Measurements from ENCODE around the gene WDR33. TPM values are rescaled to one million over a fixed set of nuclear protein-coding genes. Genes with fewer than 3 reads are reported as not detected.

Gene WDR33
- total RNA-seq, 1 donor from 2014 or later: 93.0 TPM

DNA sequence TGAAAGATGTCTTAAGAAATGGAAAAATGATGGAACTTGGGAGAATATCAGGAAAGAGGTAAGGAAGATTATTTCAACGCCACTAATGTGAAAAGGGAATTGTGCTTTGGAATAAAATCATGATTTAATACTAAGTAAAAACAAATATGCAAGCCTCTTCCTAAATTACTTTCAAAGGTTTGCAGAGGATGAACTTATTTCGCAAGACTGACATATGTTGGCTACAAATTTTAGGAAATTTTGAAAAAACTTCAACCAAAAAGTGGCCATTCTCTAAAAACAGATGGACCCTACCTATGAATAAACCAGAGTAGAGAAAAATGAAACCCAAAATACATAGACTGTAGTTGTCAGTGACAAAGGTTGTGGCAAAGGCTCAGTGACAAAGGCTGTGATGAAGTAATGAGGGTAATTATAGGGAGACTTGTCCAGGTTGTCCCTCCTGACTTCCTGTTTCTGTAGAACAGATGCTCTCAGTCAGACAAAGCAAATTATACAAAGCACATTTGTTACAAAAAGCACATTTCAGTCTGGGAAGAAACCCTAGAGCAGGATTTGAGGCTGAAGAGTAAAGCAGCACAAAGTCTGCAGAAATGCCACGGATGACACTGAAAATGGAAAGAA lies 70.2 kb downstream of the WDR33 start:
- no peak for ATAC-seq (ENCODE audit: low read depth)
- TF ChIP-seq, protein P1, sequence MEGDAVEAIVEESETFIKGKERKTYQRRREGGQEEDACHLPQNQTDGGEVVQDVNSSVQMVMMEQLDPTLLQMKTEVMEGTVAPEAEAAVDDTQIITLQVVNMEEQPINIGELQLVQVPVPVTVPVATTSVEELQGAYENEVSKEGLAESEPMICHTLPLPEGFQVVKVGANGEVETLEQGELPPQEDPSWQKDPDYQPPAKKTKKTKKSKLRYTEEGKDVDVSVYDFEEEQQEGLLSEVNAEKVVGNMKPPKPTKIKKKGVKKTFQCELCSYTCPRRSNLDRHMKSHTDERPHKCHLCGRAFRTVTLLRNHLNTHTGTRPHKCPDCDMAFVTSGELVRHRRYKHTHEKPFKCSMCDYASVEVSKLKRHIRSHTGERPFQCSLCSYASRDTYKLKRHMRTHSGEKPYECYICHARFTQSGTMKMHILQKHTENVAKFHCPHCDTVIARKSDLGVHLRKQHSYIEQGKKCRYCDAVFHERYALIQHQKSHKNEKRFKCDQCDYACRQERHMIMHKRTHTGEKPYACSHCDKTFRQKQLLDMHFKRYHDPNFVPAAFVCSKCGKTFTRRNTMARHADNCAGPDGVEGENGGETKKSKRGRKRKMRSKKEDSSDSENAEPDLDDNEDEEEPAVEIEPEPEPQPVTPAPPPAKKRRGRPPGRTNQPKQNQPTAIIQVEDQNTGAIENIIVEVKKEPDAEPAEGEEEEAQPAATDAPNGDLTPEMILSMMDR (IDR thresholded peaks at IDR 0.05): no peak
- no peak overlapping the region for H3K4me3 Mint-ChIP-seq
- peaks cover 55% of the 10 kb centered on the region for H3K36me3 Mint-ChIP-seq (ENCODE audit: low read depth)
- DNase-seq: no peak
- CTCF ChIA-PET: no interaction called here
- H3K27ac Mint-ChIP-seq: no peak overlapping the region
- intact Hi-C loops (cut with micrococcal nuclease): no loop called here
- peaks cover 2% of the 10 kb centered on the region for H3K4me1 Mint-ChIP-seq
- H3K9me3 Mint-ChIP-seq: no peaks in the 10 kb centered on the region
- H3K27me3 Mint-ChIP-seq: no peaks in the 10 kb centered on the region
- POLR2A ChIA-PET: no interaction called here

DNA sequence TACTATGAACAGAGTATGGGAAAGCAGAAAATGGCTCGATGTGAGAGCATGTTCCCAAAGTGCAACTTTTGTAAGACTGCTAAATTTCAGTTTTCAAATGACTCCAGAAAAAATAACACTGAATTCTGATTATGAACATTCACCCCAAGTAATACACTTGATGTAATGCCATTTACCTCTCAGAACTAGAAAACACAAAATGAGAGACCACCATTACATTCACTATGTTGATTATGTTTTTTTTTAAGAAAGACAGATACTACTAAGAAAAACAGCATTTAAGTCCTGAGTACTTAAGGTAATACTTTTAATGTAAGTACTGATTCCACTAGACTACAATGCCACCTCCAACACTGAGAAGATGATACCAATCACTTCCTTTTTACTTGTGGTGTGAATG lies 71.2 kb downstream of the WDR33 start:
- Mint-ChIP-seq H3K36me3 (ENCODE audit: low read depth) (peaks cover 48% of the 10 kb centered on the region), H3K27ac (no peak overlapping the region), H3K4me1 (peaks cover 2% of the 10 kb centered on the region), H3K4me3 (no peak overlapping the region), H3K27me3 (no peaks in the 10 kb centered on the region), H3K9me3 (no peaks in the 10 kb centered on the region)
- no peak for ATAC-seq (ENCODE audit: low read depth)
- CTCF ChIA-PET: no interaction called here
- intact Hi-C loops (cut with micrococcal nuclease): no loop called here
- DNase-seq: no peak
- TF ChIP-seq, protein P1 (IDR thresholded peaks at IDR 0.05): no peak
- POLR2A ChIA-PET: no interaction called here

DNA sequence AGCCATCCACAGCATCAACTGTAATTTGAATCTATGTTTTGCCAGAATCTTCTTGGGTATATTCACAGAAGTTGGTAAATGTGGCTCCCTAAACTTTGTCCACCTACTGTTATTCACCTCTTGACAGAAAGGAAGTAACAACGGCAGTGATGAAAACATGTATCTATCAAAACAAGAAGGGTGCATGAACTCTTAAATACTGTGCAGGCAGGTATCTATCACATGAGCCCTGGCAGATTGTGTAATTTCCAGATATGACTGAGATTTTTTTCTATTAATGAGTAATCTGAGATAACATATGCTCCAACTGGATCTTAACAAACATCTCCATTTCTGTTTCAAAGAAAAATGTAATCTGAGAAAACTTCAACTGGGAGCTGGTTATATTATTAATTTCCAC lies 73.1 kb downstream of the WDR33 start:
- Mint-ChIP-seq H3K4me3 (no peak overlapping the region), H3K27me3 (no peaks in the 10 kb centered on the region), H3K4me1 (peaks cover 2% of the 10 kb centered on the region), H3K27ac (no peak overlapping the region), H3K36me3 (ENCODE audit: low read depth) (peaks cover 34% of the 10 kb centered on the region), H3K9me3 (no peaks in the 10 kb centered on the region)
- no peak for DNase-seq
- ChIA-PET CTCF (no interaction called here), POLR2A (no interaction called here)
- TF ChIP-seq, protein P1 (IDR thresholded peaks at IDR 0.05): no peak
- intact Hi-C loops (cut with micrococcal nuclease): no loop called here
- ATAC-seq (ENCODE audit: low read depth): no peak

DNA sequence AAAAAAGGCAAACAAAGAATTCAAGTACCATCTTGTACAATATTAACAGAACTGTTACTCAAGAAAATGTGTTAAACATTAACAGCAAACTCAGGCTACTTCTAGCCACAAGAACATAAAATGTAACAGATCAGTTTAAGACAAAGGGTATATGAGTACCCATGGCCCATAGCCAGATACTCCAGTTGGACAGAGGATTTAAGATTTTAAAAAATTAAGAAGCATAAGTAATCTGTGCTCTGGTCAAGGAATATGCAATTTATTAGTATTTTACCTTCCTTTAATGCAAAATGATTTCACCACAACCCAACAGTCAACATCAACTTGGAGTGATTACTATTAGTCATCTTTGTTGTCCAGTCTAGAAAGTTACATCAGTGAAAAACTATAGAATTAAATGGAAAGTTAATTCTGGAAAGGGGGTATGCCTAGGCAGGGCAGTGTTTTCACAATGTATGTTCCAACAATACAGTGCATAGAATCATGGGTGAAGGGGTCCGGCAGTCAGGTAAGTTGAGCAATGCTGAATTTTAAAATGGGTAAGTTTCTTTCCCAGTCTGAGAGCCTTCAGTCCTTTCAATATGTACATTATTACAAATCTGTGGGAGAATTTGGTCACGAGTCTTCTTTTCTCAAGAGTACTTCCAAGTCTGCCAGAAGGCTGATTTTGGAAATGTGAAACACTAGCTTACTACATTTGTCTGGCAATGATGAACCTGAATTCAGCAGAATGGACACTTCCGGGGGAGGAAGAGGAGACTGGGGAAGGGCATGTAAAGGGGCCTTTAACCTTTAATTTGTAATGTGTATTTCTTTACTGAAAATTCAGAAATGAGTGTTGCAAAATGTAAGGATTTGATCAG lies 75.2 kb downstream of the WDR33 start:
- H3K9me3 Mint-ChIP-seq: no peaks in the 10 kb centered on the region
- ChIA-PET POLR2A (no interaction called here), CTCF (no interaction called here)
- no peak for ATAC-seq (ENCODE audit: low read depth)
- H3K27ac Mint-ChIP-seq: no peak overlapping the region
- intact Hi-C loops (cut with micrococcal nuclease): no loop called here
- no peaks in the 10 kb centered on the region for H3K4me1 Mint-ChIP-seq
- H3K36me3 Mint-ChIP-seq (ENCODE audit: low read depth): peaks cover 29% of the 10 kb centered on the region
- H3K4me3 Mint-ChIP-seq: no peak overlapping the region
- no peaks in the 10 kb centered on the region for H3K27me3 Mint-ChIP-seq
- DNase-seq: no peak
- TF ChIP-seq, protein P1 (IDR thresholded peaks at IDR 0.05): no peak

DNA sequence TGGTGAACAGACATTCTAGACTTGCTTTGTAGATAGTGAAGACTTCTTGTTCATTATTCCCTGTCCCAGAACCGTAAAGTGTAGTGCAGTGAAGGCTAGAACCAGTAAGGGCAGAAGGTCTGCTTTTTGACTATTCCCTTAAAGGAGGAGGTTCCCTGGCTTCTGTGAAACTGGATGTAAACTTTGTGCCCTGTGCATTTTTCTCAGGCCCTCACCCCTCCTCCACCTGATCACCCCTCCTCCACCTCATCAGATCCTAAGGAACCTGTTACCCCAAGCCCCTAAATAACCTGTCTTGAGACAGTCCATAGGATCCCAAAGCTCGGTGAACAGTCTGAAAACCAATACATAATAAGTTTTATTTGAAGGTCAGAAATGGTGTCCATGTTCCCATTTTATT lies 75.9 kb downstream of the WDR33 start:
- ChIA-PET POLR2A (no interaction called here), CTCF (interaction anchor here (0.5 kb wide), 1 partner anchor 147 kb away, joined by 3 read pairs; no protein-coding TSS in a partner anchor)
- H3K4me3 Mint-ChIP-seq: no peak overlapping the region
- ATAC-seq (ENCODE audit: low read depth) (no peak), DNase-seq (no peak)
- no peaks in the 10 kb centered on the region for H3K4me1 Mint-ChIP-seq
- intact Hi-C loops (cut with micrococcal nuclease): no loop called here
- TF ChIP-seq, protein P1 (IDR thresholded peaks at IDR 0.05): no peak
- peaks cover 29% of the 10 kb centered on the region for H3K36me3 Mint-ChIP-seq (ENCODE audit: low read depth)
- H3K27ac Mint-ChIP-seq: no peak overlapping the region
- H3K27me3 Mint-ChIP-seq: no peaks in the 10 kb centered on the region
- H3K9me3 Mint-ChIP-seq: no peaks in the 10 kb centered on the region
